ENCODE measurements around the gene JPT2.

- no peak for TF ChIP-seq CTCF (IDR thresholded peaks at IDR 0.05 in 2 of 3, conservative IDR thresholded peaks at IDR 0.05 in 1 of 3; ENCODE audit: control insufficient read depth in 2 of 3, extremely low read depth in 1 of 3, insufficient read depth in 1 of 3, low read depth in 3 of 3, low read length in 3 of 3)
- TF ChIP-seq MXI1 (IDR thresholded peaks at IDR 0.05; ENCODE audit: low read depth, low read length): no peak
- no peak for TF ChIP-seq SIN3A (IDR thresholded peaks at IDR 0.05; ENCODE audit: low read depth, low read length)
- no peak for TF ChIP-seq SP1 (IDR thresholded peaks at IDR 0.05; ENCODE audit: low read depth, low read length)
- TF ChIP-seq ASH2L (IDR thresholded peaks at IDR 0.05; ENCODE audit: borderline replicate concordance, low read depth): no peak
- no peak for TF ChIP-seq POLR2A (IDR thresholded peaks at IDR 0.05; ENCODE audit: low read depth, low read length)
- TF ChIP-seq EZH2 (IDR thresholded peaks at IDR 0.05; ENCODE audit: borderline replicate concordance, control insufficient read depth, low read depth, low read length): no peak
- no peak for TF ChIP-seq MAX (IDR thresholded peaks at IDR 0.05; ENCODE audit: low read depth, low read length)
- no peak for TF ChIP-seq POLR2AphosphoS5 (IDR thresholded peaks at IDR 0.05; ENCODE audit: low read length)
- TF ChIP-seq SPI1 (IDR thresholded peaks at IDR 0.05; ENCODE audit: borderline replicate concordance, insufficient read depth, low read depth, low read length): no peak
- TF ChIP-seq SMC3 (IDR thresholded peaks at IDR 0.05; ENCODE audit: borderline replicate concordance, low read length): no peak
- no peak for TF ChIP-seq SMAD1 (IDR thresholded peaks at IDR 0.05; ENCODE audit: low read depth, partially characterized antibody)
- no peak for TF ChIP-seq RAD21 (IDR thresholded peaks at IDR 0.05; ENCODE audit: insufficient read depth, low read depth, low read length)
- no peak for TF ChIP-seq BCL11A (IDR thresholded peaks at IDR 0.05; ENCODE audit: low read depth, low read length)
Measured at GRCh38 chr16:1633310-1633709, 44.8 kb upstream of the JPT2 start.
